ENCODE results near the gene ASB15.
"Not testable (repeated sequence)": the region's sequence is repeated elsewhere in the genome, so short reads cannot be mapped to it uniquely, and the experiment has no call there.

ASB15 gene

DNA sequence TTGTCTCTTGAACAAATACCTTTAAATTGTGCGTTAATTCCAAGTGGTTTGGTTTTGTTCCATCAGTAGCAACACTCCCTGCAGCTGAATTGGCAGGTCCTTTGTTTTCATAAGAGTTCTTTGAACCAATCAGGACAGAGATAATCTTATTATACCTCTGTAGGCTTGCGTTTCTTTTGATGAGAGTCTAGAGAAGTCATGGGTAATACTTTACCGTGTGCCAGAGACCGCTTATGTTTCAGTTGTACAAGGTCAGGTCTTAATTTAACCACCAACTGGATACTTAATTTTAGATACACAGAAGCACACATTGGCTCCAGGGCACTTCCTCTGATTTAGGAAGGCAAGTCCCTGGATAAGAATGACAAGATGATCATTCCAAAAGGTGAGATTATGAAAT is at the start of gene ASB15:
ASB15 (plus strand) TSS at position 292 of the 400 bp plus-strand sequence. CDS start 12,682 bp downstream, outside the sequence.
- no peak for DNase-seq (ENCODE audit: low spot score)

DNA sequence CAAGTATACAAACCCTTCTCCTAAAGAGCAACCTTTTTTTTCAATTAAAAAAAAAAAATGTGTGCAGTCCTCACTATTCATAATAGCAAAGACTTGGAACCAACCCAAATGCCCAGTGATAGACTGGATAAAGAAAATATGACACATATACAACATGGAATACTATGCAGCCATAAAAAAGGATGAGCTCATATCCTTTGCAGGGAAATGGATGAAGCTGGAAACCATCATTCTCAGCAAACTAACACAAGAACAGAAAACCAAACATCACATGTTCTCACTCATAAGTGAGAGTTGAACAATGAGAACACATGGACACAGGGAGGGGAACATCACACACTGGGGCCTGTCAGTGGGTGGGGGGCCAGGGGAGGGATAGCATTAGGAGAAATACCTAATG is 49.5 kb upstream of the ASB15 start:
- DNase-seq (ENCODE audit: low spot score): not testable (repeated sequence)

DNA sequence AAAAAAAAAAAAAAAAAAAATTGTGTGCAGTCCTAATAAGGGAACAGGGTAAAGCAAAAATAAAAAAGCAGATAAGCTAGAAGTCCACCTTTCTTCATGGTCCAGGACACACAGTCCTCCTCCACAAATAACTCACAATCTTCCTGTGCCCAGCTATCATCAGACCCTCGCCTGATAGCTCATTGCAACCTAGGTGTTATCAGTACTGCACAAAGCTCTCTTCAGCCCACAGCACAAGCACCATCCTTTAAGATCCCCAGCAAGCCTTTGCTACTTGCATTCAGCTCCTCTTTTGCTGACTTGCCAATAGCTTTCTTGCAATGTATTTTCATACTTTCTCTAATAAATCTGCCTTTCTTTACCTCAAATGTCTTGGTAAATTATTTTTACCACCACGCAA is 49.0 kb upstream of the ASB15 start:
- no peak for DNase-seq (ENCODE audit: low spot score)

DNA sequence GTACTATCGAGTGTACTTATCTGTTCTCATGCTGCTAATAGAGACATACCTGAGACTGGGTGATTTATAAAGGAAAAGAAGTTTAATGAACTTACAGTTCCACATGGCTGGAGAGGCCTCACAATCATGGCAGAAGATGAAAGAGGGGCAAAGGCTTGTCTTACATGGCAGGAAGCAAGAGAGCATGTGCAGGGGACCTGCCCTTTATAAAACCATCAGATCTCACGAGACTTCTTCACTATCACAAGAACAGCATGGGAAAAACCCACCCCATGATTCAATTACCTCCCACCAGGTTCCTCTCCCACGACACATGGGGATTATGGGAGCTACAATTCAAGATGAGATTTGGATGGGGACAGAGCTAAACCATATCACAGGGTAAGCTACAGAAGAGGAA is 48.5 kb upstream of the ASB15 start:
- no peak for DNase-seq (ENCODE audit: low spot score)

DNA sequence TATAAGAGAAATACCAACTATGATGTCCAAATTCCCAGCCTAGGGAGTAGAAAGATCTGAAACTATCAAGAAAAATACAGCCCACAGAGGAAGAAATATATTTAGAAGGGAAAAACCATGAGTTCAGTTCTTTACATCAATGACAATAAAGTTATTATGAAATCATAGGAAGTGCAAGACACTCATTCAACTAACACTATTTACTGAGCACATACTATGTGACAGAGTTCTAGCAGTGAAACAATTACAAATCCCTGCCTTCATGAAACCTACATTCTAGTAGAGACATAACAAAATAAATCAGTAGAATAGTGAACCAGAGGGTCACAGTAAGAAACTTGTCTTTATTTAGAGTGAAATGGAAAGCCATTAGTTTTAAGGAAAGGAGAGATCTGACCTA is 46.1 kb upstream of the ASB15 start:
- DNase-seq (ENCODE audit: low spot score): no peak

DNA sequence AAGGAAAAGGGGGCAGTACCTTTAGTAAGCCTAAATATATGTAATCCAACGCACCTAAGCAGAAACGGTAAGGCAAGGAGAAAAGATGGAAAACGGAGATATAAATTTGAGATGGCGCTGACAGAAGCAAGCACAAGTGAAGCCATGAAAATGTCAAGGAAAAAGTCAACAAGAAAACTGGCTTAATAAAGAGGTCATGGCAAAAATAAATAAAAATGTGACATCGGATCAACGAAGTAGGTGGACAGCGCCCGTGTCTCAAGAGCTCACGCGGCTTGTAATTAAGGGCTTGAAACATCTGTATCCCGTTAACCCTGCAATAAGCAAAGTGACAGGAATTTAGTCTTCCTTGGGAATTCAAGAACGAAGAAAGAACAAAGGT is 44.6 kb upstream of the ASB15 start:
- DNase-seq (ENCODE audit: low spot score): peak; percentile 46

DNA sequence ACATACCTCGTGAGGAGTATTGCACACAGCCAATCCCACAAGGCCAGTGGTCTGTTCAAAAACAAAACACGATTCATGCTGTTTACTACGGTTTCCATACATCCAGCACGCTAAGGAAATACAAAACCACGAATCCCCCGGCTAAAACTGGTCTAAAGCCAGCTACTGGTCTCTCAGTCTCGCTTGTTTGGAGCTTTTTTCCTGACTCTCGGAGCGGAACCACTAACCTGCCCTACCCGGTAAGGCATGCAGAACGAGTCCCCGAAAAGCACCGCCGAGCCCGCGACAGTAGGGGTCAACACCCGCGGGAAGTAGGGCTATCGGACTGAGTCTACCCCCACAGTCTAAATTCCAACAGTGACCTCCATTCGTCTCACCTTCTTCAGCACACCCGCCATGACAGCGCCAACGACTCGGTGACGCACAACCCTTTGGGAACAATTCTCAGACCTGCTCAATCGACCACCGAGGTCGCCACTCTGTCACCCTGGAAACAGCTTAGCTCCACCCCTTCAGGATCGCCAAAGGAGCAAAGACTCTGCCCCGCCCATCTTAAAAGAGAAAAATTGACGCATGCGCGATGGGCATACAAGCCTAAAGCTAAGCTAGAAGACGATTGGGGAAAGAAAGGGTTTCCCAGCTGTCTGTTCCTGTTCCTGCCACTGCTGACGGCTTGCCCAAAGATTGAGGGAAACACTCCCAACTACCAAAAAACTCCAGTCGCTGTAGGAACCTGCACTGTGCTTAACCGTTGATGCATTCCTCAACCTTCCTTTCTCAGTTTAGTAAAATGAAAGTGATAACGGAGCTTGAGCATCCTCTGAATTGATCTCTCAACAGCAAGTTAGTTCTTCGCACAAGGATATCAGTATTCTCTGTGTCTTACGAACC is 44.0 kb upstream of the ASB15 start, which contains the start of gene NDUFA5:
NDUFA5 (minus strand) TSS at position 421 of the 891 bp plus-strand sequence; CDS start at position 398, 23 bp downstream.
- peak; percentile 100 for DNase-seq (ENCODE audit: low spot score)

DNA sequence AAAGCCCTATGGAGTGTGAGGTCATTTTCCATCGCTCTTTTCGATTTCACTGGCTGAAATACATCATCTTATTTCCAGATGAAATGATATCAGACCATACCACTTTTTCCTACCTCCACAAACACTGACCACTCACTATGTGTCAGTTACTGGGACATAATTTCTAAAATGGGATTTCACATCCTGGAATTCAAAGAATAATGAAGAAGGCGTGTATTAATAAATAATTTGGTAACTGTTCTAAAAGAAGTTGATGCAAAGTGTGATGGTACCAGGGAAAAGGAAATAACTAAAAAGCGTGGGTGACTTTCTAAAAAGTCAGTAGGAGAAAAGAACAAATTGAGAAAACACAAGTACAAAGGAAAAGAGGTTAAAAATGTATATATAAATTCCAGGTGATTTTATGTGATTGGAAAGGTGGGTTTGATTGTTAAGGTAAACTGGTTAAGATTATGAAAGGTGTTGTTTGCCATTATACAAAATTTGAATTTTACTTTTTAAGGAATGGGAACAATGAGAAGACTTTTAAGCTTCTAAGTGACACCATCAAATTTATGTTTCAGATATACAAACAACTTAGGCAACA is 43.2 kb upstream of the ASB15 start:
- no peak for DNase-seq (ENCODE audit: low spot score)

DNA sequence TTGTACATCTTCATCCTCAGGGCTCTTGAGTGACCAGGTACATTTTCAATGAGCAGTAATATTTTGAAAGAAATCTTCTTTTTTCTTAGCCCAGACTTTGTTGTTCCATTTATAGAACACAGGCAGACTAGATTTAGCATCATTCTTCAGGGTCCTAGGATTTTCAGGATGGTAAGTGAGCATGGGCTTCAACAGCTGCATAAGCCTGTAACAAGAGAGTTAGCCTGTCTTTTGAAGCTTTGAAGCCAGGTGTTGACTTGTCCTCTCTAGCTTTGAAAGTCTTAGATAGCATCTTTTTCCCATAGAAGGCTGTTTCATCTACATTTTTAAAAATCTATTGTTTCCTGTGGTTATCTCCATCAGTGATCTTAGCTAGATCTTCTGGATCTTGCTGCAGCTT is 39.5 kb upstream of the ASB15 start:
- no peak for DNase-seq (ENCODE audit: low spot score)

DNA sequence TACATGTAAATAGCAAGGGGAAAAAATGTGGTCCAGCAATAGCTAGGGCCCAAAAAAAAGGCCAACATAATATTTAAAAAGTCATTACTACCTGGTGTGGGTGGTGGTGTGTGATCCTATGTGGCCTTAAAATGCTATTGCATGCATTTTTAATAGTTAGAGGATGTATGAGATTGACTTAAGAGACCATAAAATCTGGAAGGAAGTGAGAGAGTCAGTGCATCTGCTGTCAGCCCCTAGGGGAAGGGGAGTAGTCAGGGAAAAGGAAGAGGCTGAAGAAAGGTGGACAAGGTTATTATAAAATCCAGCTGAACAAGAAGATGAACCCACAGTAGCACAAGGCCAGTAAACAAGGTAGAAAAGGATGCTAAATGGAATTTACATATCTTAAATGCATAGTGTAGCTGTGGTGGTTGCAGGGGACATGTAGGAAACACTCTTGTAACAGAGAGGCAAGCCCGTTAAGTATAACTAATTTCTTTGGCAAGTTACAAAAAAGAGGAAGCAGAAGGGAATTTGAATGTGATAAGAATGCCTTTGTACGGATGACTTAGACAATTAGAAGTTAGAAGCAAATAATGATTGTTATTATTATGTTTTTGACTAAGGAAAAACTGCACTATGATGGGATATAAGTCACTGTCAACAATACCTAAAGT is 32.1 kb upstream of the ASB15 start:
- no peak for DNase-seq (ENCODE audit: low spot score)

DNA sequence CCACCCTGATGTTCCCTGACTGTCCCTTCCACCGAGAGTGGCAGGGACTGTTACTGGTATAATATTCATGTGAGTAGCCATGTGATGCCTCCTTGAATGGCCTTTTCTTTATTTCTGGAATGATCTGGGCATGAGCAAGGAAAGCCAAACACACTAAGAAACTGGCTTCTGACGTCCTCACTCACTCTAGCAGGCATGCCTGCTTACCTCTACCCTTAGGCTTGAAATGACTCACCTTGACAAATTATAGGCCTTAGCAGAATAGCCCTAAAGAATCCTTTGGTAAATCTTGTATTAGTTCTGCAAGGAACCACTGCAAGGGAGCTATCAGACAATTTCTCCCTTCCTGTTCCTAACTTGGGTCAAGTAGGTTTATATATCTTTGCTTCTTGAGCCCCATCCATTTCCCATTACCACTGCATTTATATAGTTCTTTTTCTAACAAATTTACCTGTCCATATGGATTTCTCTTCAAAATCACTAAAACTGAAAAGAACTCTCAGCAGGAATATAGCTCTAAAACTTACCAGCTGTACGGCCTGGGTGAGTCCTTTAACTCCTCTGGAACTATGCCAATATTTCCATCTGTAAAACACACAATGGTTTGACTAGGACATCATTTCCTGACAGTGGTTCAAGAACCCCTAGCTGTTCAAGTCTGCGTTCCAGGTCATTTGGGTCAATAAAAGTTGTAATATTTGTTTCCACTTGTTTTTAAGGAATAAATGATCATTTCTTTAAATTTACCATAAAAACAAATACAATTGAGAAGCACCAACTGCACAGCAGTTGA is 31.0 kb upstream of the ASB15 start:
- no peak for DNase-seq (ENCODE audit: low spot score)

DNA sequence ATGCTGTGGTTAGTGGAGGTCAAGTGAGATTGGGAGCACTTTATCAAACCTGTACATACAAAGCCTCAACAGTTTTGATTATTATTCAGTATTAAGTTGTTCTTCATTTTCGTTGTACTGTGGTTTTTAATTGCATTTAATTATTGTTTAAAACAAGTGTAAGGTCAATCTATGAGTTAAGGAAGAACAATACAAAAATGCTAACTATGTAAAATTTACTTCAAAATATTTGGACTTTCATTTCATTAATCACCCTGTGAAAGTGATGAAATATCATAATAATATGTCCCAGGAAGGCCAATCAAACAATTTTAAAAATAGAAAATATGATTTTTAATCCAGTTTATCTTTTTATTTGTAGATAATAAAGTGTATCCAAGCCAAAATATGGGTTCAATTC is 30.4 kb upstream of the ASB15 start:
- DNase-seq (ENCODE audit: low spot score): no peak

DNA sequence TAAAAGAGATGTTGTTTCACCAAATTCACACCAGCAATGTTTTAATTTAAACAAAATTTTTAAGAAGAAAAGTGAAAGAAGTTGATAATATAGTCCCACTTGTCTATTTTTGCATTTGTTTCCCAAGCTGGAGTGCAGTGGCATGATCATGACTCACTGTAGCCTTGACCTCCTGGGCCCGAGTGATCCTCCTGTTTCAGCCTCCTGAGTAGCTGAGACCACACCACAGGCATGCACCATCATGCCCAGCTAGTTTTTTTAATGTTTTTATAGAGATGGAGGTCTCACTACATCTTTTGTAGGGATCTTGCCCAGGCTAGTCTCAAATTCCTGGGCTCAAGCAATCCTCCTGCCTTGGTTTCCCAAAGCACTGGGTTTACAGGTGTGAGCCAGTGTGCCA is 29.9 kb upstream of the ASB15 start:
- DNase-seq (ENCODE audit: low spot score): no peak

DNA sequence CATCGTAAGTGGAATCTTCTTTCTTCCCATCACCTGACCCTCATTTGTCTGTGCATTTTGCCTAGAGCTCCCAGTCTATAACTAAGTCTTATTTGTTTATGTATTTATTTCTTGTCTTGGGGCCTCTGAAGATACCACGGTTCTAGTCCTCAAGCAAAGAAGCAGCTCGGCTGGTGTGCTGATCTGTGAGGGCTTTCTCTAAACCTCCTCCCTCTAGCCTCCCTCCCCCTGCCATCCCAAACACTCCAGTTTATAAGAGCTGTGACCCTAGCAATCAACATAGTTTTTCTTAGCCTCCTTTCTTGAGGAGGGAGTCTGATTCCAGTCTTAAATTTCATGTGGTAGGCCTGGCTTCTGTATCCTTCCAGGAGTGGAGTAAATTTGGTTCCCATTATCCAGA is 28.3 kb upstream of the ASB15 start:
- DNase-seq (ENCODE audit: low spot score): no peak

DNA sequence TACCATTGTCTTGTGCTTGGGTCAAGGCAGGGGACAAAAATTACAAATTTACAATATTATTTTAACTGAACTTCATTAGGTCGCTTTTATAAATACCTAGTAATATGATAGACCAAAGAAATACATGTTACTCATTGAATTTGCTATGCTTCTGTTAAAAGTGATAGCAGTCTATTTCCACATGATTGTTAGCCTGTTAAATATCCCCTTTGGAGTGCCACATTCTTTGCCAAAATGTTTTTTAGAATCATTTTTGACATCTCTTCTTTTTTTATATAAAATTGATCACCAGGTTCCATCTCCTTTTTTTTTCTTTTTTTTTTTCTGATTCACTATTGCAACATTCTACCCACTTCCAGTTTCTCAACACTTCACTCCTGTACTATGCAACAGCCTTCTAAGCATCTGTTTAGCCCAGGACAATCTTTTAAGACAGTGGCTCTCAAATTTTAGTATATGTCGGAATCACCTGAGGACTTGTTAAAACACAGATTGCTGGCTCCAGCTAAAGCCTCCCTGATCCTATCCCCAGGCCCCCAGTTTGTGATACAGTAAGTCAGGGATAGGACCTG is 27.6 kb upstream of the ASB15 start:
- DNase-seq (ENCODE audit: low spot score): no peak

DNA sequence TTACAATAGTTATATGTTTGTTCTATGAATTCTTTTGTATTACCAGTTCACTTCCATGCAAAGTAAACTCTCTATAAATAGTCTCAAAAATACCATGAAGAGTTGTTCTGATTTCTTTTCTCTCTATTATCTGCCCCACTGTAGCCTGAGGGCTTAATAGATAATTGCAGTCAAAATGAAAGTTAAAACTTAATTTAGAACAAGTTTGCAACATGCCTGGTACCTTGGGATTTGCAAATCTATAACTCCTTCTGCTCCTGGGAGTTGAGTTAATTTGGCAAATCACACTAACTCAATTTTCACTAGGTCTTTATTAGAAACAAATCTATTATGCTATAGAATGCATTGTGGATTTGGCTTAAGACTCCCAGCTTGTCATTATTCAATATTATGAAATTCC is 22.2 kb upstream of the ASB15 start:
- no peak for DNase-seq (ENCODE audit: low spot score)

DNA sequence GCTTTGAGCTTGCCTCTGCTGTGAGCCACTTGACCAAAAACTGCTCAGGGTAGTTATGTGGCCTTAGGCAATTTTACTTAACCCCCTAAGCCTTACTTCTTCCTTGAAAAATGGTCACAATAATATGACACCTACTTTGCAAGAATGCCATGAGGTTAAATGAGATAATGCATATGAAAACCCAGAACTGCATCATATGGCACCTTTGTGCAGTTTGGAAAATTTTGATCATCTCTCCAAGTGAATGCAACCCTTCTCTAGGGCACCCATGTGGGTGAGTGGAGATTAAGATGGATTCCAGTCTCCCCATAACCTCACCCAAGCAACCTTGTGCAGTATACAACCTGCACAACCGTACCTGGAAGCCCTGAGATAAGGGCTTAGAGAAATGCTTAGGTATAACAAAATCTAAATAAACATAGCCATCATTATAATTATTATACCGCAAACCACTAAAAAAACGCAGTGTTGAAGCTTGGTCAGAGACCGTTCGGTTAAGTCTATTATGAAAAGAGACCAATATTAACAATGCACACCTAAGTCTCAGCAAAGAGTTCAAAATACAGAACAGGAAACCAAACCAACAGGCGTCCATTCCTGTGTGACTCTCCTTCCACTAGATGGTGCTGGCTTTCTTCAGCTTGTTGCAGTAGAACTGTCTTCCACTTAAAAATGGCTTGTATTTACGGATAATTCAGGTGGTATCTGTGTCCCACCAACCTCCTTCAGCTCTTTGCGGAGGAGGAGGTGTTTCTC is 21.0 kb upstream of the ASB15 start:
- peak; percentile 78 for DNase-seq (ENCODE audit: low spot score)

DNA sequence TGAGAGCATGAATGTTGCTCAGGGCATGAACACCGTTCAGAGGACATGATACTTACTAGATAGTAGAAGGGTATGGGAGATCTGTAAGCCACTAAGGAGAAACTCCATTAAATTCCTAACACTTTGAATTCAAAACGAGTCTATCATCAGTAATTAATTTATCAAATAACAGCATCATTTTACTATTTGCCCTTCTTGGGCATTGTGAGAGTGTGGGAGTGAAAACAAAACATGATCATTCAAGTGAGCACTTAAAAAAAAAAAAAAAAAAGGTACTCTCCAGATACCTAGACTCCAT is 20.5 kb upstream of the ASB15 start:
- DNase-seq (ENCODE audit: low spot score): no peak

DNA sequence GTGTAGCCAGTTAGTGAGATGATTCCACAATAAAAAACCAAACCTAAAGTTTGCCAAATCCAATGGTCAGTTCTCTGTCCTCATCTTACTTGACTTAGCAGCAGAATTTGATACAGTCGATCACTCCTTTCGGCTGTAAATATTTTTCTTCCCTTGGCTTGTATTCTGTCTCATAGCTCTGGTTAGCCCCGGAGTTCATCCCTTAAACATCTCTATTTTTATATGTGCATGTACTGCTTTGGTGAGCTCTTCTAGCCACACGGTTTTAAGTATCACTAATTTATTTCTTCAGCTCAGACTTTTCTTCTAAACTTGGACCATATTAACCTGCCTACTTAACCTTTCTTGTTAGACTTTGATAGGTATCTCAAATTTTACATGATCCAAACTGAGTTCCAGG is 17.8 kb upstream of the ASB15 start:
- no peak for DNase-seq (ENCODE audit: low spot score)

DNA sequence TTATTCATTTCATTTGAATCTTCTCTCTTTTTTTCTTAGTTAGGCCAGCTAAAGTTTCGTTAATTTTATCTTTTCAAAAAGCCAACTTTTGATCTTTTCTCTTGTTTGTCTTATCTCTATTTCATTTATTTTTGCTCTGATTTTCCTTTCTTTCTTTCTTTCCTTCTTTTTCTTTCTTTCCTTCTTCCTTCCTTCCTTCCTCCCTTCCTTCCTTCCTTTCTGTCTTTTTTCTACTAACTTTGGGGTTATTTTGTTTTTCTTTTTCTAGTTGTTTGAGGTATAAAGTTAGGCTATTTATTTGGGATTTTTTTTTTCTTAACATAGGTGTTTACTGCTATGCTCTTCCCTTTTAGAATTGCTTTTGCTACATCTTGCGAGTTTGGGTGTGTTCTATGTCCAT is 13.2 kb upstream of the ASB15 start:
- no peak for DNase-seq (ENCODE audit: low spot score)

DNA sequence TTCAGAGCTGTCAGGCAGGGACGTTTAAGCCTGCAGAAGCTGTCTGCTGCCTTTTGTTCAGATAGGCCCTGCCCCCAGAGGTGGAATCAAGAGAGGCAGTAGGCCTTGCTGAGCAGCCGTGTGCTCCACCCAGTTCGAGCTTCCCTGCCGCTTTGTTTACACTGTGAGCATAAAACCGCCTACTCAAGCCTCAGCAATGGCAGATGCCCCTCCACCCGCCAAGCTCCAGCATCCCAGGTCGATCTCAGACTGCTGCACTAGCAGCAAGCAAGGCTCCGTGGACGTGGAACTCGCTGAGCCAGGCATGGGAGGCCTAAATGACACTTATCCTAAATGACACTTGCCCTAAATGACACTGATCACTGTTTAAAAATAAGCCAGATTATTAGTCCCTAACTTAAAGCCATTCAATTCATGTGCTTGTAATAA is 6.8 kb upstream of the ASB15 start:
- DNase-seq (ENCODE audit: low spot score): no peak
